Erythroblast (primary cell): ENCODE measurements around the gene LRRC18.

Source experiments
- GATA1 ChIP-seq: IDR thresholded peaks from 2 replicates; pipeline ENCODE4 v1.6.1; 2011; ENCODE audit warnings: low read depth, mild to moderate bottlenecking, control low read depth, low read length, moderate library complexity
- POLR2A ChIP-seq: IDR thresholded peaks from 2 replicates; pipeline ENCODE4 v1.6.1; 2011; ENCODE audit warnings: mild to moderate bottlenecking, low read length

- TF ChIP-seq POLR2A, result no peak
- no peak for TF ChIP-seq GATA1
Observed at GRCh38 chr10:48894911-48895802, 44.5 kb downstream of the LRRC18 start.
